Right lobe of liver (tissue), 4 donors: Measurements from ENCODE around the gene CARD8.

Experiments used
- CTCF ChIP-seq, 4 donors: fragments of 200-600 bp in 3 of 4; fragments of 450-650 bp in 1 of 4; IDR thresholded peaks; one replicate each; pipeline versions ENCODE4 v1.5.1 to v1.8.0; 2016 to 2022; ENCODE audit warnings: antibody characterized with exemption in 4 of 4, mild to moderate bottlenecking in 2 of 4
- POLR2A ChIP-seq: fragments of 450-650 bp; IDR thresholded peaks from one replicate; pipeline ENCODE4 v1.6.1; 2017; ENCODE audit warnings: antibody characterized with exemption, mild to moderate bottlenecking
- donor health status: DM: no; HTN: no; CAD: no.
- donor health status: DM: no; HTN: no; CAD: no.
- donor health status: DM: no; HTN: yes; CAD: no.

GRCh38 chr19:48186015-48186414 is 69.7 kb downstream of the CARD8 start:
- TF ChIP-seq CTCF (IDR thresholded peaks at IDR 0.05) = no peak
- TF ChIP-seq POLR2A = no peak
